Stimulated activated CD4-positive, alpha-beta T cell treated with anti-CD3 and anti-CD28 coated beads, Interleukin-4, amount 100 ng/mL, for 4 hours (primary cell): Measurements from ENCODE around the gene SHROOM3.
A peak's percentile ranks its signal among the peaks of the same experiment; 100 is the strongest.

Source experiments
- DNase-seq, 2 experiments: peaks; one replicate each; pipeline ENCODE4 v3.0.0-alpha.2; 2020

SHROOM3 gene

DNA sequence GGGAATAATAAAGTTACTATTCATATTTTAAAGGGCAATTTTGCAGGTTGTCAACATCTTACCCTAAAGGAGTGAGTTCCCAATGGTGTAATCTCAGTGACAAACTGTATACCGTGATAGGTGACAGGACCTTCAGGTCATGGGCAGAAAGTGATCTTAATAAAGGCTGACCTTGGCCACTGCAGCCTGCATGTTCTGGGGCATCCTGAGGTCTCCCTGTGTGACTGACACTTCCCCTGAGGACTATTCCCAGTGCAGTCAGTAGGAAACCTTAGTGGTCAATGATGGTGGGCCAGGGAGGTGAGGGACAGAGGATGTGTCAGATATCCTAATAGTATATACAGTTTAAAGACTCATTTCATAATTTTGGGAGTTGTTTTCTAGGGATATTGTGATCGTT is 137.2 kb downstream of the SHROOM3 start:
- DNase-seq, result no peak

DNA sequence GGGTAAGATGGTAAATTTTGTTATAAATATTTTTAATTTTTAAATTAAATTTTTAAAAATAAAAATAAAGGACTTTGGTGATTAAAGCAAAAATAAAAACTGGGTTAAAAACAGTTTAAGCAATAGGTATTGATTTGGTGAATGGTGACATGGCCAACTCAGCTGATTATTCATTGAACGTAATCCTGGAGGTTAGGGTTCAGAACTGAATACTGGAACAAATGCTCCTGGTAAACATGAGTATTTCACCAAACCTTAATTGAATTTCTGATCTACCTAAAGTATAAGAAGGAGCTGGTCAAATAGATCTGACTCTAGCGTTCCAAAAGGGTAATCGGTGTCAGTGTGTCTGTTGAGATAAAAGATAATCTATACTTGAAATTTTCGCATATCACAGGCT is 141.8 kb downstream of the SHROOM3 start:
- no peak for DNase-seq

DNA sequence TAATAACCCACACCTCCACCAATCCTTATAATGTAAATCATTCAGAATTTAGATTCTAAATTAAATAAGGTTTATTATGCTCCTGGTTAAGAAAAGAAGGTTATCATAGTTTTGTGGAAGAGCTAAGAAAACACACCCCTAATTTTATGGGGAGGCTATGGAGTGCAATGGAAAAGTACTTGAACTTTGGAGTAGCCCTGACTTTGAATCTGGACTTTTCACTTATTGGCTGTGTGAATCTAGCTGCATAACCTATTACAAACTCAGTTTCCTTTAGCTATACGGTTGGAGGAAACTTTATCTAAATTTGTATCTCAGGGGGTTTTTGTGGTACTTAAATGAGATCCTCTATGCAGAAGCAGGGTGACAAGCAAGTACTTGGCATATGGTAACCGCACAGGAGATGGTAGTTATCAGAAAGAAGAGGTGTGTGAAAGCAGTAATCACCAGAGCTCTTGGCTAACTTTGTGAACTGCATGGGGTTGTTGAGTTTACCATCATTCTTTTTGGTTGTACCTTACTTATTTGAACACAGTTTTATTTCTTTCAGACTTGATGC is 143.1 kb downstream of the SHROOM3 start:
- no peak for DNase-seq

DNA sequence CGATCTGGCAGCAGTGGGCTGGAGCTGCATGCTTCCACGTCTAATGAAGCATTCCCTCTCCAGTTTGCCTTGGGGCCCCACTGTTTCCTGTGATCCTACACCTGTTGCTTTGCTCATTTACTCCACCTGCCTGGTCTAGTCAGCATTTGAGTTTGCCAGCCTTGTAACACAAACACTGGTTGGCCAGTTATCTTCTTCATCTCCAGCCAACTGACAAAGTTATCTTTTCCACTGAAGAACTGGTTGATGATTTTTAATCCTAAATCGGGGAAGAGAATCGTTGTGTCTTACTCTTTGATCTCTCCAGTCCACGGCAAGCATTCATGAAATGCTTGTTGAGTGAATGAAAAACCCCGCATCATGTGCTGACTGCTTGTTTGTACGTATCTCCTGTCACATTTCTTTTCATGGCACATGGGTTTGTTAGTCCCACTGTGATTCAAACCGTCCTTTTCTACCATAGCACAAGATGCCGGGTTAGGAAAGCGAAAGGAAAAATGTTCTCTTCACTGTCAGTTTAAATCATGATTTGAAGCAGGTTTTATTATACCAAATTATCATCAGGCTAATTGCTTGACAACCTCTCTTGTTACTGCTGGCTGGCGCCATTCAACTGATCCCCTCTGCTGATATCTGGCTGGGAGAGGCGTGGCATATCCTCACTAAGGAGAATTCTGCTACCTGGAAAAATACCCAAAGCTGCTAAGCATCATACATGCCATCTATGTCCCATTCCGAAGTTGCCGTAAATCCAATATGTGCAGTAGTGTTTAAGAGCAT is 144.8 kb downstream of the SHROOM3 start:
- no peak for DNase-seq

- no peak for DNase-seq
These were observed 146.3 kb downstream of the SHROOM3 start for GRCh38 chr4:76581077-76581962.

DNA sequence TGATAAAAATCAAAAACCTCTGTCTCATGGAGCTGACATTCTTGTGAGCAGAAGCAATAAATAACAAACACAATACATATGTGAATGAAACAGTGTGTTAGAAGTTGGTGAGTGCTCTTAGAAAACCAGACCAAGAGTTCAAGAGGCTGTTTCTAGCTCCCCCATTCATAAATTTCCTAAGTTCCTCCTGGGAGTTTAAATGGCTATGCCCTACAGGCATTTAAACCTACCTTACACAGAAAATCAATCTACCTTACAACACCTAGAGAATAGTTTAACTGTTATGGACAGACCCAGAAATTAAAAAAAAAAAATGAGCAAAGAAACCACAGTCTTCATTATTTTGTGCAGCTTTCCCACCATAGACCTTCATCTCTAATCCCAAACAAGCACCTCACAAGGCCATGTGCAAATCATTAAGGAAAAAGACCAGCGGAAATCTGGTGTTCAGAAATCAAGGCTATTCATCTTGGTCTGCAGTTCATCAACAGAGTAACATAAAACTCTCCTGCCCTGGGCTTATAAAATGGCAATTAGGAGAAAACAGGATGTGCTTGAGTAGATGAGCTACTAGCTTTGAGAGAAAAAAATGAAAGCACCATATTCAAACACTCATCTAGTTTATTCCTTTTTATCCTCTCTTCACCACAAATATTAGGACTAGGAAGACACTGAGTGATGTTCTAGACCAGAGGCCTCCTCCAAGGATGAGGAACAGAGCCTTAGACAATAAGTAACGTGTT is 147.2 kb downstream of the SHROOM3 start:
- no peak for DNase-seq

GRCh38 chr4:76582817-76583087 is 147.7 kb downstream of the SHROOM3 start:
- no peak for DNase-seq

DNA sequence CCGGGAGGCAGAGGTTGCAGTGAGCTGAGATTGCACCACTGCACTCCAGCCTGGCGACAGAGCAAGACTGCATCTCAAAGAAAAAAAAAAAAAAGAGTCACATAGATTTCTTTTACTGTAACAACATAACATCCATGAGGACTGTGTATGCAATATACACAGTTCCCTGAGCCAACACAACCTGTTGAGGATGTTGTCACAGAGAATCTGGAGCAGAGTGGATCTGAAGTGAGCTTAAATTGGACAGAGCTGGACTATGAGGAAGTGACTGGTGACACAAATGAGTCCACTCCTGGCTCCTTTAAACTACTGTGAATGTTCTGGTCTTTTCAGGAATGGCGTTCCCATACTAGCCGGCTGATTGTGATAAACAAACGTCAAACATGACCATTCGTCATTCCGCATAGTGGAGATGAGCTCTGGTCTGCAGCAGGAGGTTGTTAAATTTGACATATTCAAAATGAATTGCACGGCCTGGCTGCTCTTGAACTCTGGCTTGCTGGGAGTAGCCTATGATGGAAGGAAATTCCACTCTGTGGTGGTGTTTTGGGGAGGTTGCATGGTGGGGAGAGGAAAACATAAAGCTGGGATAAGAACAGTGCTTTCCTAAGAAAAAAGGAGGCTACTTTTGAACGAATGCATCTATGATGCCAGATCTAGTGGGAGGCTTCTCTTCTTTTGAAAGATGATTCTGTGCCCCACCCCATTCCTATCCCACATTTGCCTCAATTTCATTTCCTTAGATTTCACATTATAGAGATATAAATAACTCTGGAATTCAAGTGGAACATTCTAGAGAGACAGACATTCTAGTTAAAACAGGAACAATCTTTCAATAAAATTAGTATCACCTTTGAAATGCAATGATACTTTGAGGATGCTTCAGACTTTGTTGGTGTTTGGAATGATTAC is 149.5 kb downstream of the SHROOM3 start:
- DNase-seq, result no peak

GRCh38 chr4:76585272-76585671 is 150.2 kb downstream of the SHROOM3 start:
- no peak for DNase-seq

DNA sequence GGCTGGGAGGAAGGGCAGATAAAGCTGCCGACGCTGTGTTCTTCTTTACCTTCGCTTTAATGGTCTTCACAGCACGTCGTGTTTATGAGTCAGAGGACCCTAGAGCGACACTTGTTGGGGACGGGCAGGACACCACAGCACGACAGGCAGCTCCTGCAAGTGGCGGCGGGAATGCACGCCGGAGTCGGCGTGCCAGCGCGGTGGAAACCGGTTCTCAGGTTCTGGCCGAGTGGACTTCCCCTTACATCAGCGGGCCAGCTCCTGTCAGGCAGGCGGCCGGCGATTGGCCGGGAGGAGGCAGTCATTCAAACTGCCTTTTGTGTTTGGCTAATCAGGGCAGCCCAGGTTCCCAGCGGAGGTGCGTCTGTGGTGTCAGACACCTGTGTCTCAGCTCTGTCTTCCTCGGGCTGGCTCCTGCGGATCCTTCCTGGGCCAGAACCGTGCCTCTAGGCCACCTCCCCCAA is 150.9 kb downstream of the SHROOM3 start:
- peak in 1 of 2 experiments; percentile 1 for DNase-seq

GRCh38 chr4:76588274-76588673 is 153.2 kb downstream of the SHROOM3 start:
- no peak for DNase-seq

GRCh38 chr4:76589402-76589801 is 154.4 kb downstream of the SHROOM3 start:
- no peak for DNase-seq

- DNase-seq, result no peak
These were observed 155.1 kb downstream of the SHROOM3 start for GRCh38 chr4:76589872-76590797.

DNA sequence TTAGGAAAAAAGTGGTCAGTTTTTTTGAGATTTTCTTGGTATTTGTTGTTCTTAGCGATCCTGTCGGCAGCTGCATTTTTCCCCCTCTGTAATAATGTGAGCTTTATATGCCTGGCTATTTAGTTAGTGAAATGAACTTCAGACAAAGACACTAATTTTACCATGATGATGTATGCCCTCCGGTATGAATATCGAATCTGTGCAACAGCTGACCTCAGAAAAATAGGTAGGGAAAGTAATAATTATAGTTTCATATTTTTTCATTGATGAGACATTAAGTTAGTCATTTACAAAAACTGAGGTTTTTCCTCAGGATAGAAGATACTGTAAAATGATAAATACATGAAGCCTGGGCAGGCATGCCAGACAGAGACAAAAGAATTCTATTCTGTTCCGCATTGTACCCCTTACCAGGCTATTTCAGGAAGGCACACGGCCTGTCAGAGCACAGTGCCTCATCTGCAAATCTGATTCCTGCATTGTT is 155.8 kb downstream of the SHROOM3 start:
- DNase-seq, result no peak

- DNase-seq, result no peak
These were observed 157.0 kb downstream of the SHROOM3 start for GRCh38 chr4:76591992-76592391.

GRCh38 chr4:76592460-76592859 is 157.4 kb downstream of the SHROOM3 start:
- no peak for DNase-seq

GRCh38 chr4:76594173-76594572 is 159.1 kb downstream of the SHROOM3 start:
- DNase-seq, result no peak

- DNase-seq, result no peak
These were observed 160.4 kb downstream of the SHROOM3 start for GRCh38 chr4:76595435-76595834.

GRCh38 chr4:76596713-76597112 is 161.7 kb downstream of the SHROOM3 start:
- DNase-seq, result no peak

DNA sequence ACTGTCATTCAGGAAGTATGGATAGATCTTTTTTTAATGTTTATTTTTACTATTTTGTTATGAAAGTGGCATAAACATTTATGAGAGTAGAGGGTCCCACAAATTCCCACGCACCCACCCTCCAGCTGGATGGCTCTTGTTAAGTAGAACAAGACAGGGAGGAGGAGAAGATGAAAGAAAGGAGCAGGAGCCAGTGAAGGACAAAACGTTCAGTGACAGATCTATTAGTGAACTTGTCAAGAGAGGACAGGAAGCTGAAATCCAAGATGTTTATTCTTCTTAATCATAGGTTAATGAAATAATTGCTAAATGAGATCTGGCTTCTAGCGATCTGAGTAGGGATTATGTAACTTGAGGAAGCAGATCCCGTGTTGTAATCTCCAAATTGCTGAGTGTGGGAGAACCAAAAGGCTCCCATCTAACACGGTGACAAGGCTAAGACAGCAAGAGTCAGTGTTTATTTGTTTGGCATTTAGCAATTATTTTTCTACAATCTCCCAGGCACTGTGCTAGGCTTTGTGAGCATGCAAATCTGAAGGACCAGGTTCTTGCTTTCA is 162.5 kb downstream of the SHROOM3 start:
- DNase-seq, result no peak
